Hepatocyte (in vitro differentiated cells): ENCODE data around the gene MCOLN3.

Experiments used
- EZH2 ChIP-seq: fragments of 200-600 bp; sonication (generic); IDR thresholded peaks from 2 replicates; pipeline ENCODE4 v1.6.1; 2016; ENCODE audit warnings: antibody characterized with exemption, mild to moderate bottlenecking, borderline replicate concordance
- EZH2phosphoT487 ChIP-seq: fragments of 200-600 bp; sonication (generic); IDR thresholded peaks from one replicate; pipeline ENCODE4 v1.6.1; 2018; ENCODE audit warnings: antibody characterized with exemption, mild to moderate bottlenecking, low read depth, moderate library complexity; ENCODE audit not compliant: unreplicated experiment, severe bottlenecking
- TF ChIP-seq, protein P1 (sequence below): fragments of 200-600 bp; sonication (generic); IDR thresholded peaks from 2 replicates; pipeline ENCODE4 v1.5.1; 2016; ENCODE audit warnings: antibody characterized with exemption, mild to moderate bottlenecking; ENCODE audit not compliant: poor library complexity

- TF ChIP-seq, protein P1, sequence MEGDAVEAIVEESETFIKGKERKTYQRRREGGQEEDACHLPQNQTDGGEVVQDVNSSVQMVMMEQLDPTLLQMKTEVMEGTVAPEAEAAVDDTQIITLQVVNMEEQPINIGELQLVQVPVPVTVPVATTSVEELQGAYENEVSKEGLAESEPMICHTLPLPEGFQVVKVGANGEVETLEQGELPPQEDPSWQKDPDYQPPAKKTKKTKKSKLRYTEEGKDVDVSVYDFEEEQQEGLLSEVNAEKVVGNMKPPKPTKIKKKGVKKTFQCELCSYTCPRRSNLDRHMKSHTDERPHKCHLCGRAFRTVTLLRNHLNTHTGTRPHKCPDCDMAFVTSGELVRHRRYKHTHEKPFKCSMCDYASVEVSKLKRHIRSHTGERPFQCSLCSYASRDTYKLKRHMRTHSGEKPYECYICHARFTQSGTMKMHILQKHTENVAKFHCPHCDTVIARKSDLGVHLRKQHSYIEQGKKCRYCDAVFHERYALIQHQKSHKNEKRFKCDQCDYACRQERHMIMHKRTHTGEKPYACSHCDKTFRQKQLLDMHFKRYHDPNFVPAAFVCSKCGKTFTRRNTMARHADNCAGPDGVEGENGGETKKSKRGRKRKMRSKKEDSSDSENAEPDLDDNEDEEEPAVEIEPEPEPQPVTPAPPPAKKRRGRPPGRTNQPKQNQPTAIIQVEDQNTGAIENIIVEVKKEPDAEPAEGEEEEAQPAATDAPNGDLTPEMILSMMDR: no peak
- TF ChIP-seq EZH2phosphoT487: no peak
- no peak for TF ChIP-seq EZH2
Measured at GRCh38 chr1:85041793-85042192, 6.5 kb downstream of the MCOLN3 start.
